Measurements from ENCODE around the gene MYD88. TPM values are rescaled to one million over a fixed set of nuclear protein-coding genes. Genes with fewer than 3 reads are reported as not detected.

The MYD88 gene
- total RNA-seq (2014; rRNA removed; shearing (Covaris generic)) (8.8 and 16.3 TPM in 2 replicates), total RNA-seq (2022) (28.6 and 29.4 TPM in 2 replicates), Bru-seq, nascent RNA (percentile 66 among the genes with signal in this experiment), BruChase-seq, experiment 1, labeled RNA remaining after a 6-hour chase (percentile 69 among the genes with signal in this experiment), BruChase-seq, experiment 2, labeled RNA remaining after a 2-hour chase (percentile 93 among the genes with signal in this experiment)
- long read RNA-seq, transcript MYD88-201 (5 exons, 2,850 nt): major isoform, 45 of 95 reads
- long read RNA-seq, partial matches to known transcripts: 5 of 95 reads
- long read RNA-seq, other reads (novel, unspliced or antisense): 41 of 95 reads

GRCh38 chr3:38138349-38139190 lies at the start of gene MYD88:
TSS of gene MYD88 (plus strand) at chr3:38138661. CDS start at chr3:38138701, 40 bp downstream.
- H3K4me2 ChIP-seq (ENCODE audit: low read length): peak within 1 kb of the TSS; percentile 86
- H3K4me1 ChIP-seq (ENCODE audit: insufficient read depth, low read length, poor library complexity, severe bottlenecking): peaks cover 29% of the 10 kb centered on the region
- TF ChIP-seq EZH2phosphoT487 (IDR thresholded peaks at IDR 0.05; ENCODE audit: borderline replicate concordance, low read depth, low read length): no peak
- 0 out of 2 replicates have a peak, but pooled peaks have one; percentile 4 for TF ChIP-seq CTCF (conservative IDR thresholded peaks at IDR 0.05; ENCODE audit: low read length)
- peak; percentile 88 for DNase-seq (ENCODE audit: low spot score)
- intact Hi-C loops (cut with micrococcal nuclease; ENCODE audit: unreplicated experiment): no loop called here
- no TSS peak for BruUV-seq (replicated peaks)
- ChIA-PET CTCF (ENCODE audit: unreplicated experiment) (no interaction called here), POLR2A (interaction anchor here (0.7 to 4.8 kb wide), 2 partner anchors 27 to 314 kb away, joined by 3 to 42 read pairs; partner anchors contain the start of gene OXSR1)
- no peaks in the 10 kb centered on the region for H3K9me2 ChIP-seq (ENCODE audit: insufficient read depth, low read length)
- peak within 1 kb of the TSS; percentile 90 for H2AFZ ChIP-seq (ENCODE audit: low read length)
- H3K4me3 ChIP-seq (ENCODE audit: low read depth, low read length, poor library complexity, severe bottlenecking): peak within 1 kb of the TSS; percentile 95
- no peaks in the 10 kb centered on the region for H3K9me3 ChIP-seq (ENCODE audit: low read length)
- H3K27ac ChIP-seq (ENCODE audit: low read depth, low read length, poor library complexity, severe bottlenecking): peak within 1 kb of the TSS; percentile 29
- H4K20me1 ChIP-seq (ENCODE audit: insufficient read depth, low read length): no peaks in the 10 kb centered on the region; the same call in 1 of the 2 replicates
- peaks cover 29% of the 10 kb centered on the region for H3K36me3 ChIP-seq (ENCODE audit: insufficient read depth, low read length)
- peaks cover 14% of the 10 kb centered on the region; the same call in 1 of the 2 replicates for H3K79me2 ChIP-seq (ENCODE audit: insufficient read depth, low read depth, low read length)

- no peak overlapping the region for H2AFZ ChIP-seq (ENCODE audit: low read length)
- no peak overlapping the region for H3K4me3 ChIP-seq (ENCODE audit: low read depth, low read length, poor library complexity, severe bottlenecking)
- no peaks in the 10 kb centered on the region for H3K79me2 ChIP-seq (ENCODE audit: insufficient read depth, low read depth, low read length)
- TF ChIP-seq EZH2phosphoT487 (IDR thresholded peaks at IDR 0.05; ENCODE audit: borderline replicate concordance, low read depth, low read length) (no peak), CTCF (conservative IDR thresholded peaks at IDR 0.05; ENCODE audit: low read length) (no peak)
- H3K4me2 ChIP-seq (ENCODE audit: low read length): no peak overlapping the region
- H3K9me3 ChIP-seq (ENCODE audit: low read length): no peaks in the 10 kb centered on the region
- ChIA-PET CTCF (ENCODE audit: unreplicated experiment) (no interaction called here), POLR2A (no interaction called here)
- BruUV-seq (replicated peaks): no TSS peak
- H4K20me1 ChIP-seq (ENCODE audit: insufficient read depth, low read length): no peaks in the 10 kb centered on the region
- no peak for DNase-seq (ENCODE audit: low spot score)
- no peaks in the 10 kb centered on the region for H3K36me3 ChIP-seq (ENCODE audit: insufficient read depth, low read length)
- no peak overlapping the region for H3K27ac ChIP-seq (ENCODE audit: low read depth, low read length, poor library complexity, severe bottlenecking)
- peaks cover 3% of the 10 kb centered on the region for H3K4me1 ChIP-seq (ENCODE audit: insufficient read depth, low read length, poor library complexity, severe bottlenecking)
- intact Hi-C loops (cut with micrococcal nuclease; ENCODE audit: unreplicated experiment): no loop called here
- H3K9me2 ChIP-seq (ENCODE audit: insufficient read depth, low read length): no peaks in the 10 kb centered on the region
These were observed 49.3 kb upstream of the MYD88 start for GRCh38 chr3:38089163-38089562.
